GM12878 (cell line): ENCODE measurements around the gene ANKIB1.

Source experiments
- CTCF ChIP-seq, 3 experiments: IDR thresholded peaks in 2 of 3; conservative IDR thresholded peaks in 1 of 3; 2 replicates each; pipeline ENCODE4 v1.5.1; 2011; ENCODE audit warnings: low read depth in 3 of 3, low read length in 3 of 3, mild to moderate bottlenecking in 3 of 3, control low read depth in 2 of 3, moderate library complexity in 2 of 3, inconsistent platforms in 1 of 3, mixed read lengths in 1 of 3; ENCODE audit not compliant: control insufficient read depth in 2 of 3, insufficient read depth in 1 of 3; ENCODE audit errors: extremely low read depth in 1 of 3
- LARP7 ChIP-seq: fragments of 450-650 bp; IDR thresholded peaks from 2 replicates; pipeline ENCODE4 v1.6.1; 2017; ENCODE audit warnings: mild to moderate bottlenecking

- no peak for TF ChIP-seq CTCF (IDR thresholded peaks at IDR 0.05 in 2 of 3, conservative IDR thresholded peaks at IDR 0.05 in 1 of 3; ENCODE audit: control insufficient read depth in 2 of 3, extremely low read depth in 1 of 3, insufficient read depth in 1 of 3, low read depth in 3 of 3, low read length in 3 of 3)
- TF ChIP-seq LARP7: no peak
These were observed 89.8 kb downstream of the ANKIB1 start for GRCh38 chr7:92335574-92335973.
